Hematopoietic multipotent progenitor cell treated with erythropoietin and hydrocortisone succinate and interleukin-3 and kit ligand, for 4 days (in vitro differentiated cells): ENCODE data around the gene BMPER.
"Not testable (repeated sequence)": the region's sequence is repeated elsewhere in the genome, so short reads cannot be mapped to it uniquely, and the experiment has no call there.

Experiments
- DNase-seq: peaks from one replicate; pipeline ENCODE4 v3.0.0-alpha.2; 2015

Gene BMPER

GRCh38 chr7:34153656-34154270 is 248.4 kb downstream of the BMPER start:
- DNase-seq, result no peak

GRCh38 chr7:34155220-34155908 is 250.0 kb downstream of the BMPER start:
- DNase-seq, result no peak

- DNase-seq, result no peak
Observed at GRCh38 chr7:34156336-34156735, 251.0 kb downstream of the BMPER start.

- no peak for DNase-seq
Observed at GRCh38 chr7:34157137-34157536, 251.8 kb downstream of the BMPER start.

- DNase-seq, result peak; percentile 5
Observed at GRCh38 chr7:34158368-34159153, 253.2 kb downstream of the BMPER start.

GRCh38 chr7:34160261-34160752 is 255.0 kb downstream of the BMPER start:
- DNase-seq, result no peak

- no peak for DNase-seq
Observed at GRCh38 chr7:34162027-34162565, 256.8 kb downstream of the BMPER start.

GRCh38 chr7:34162677-34163076 is 257.3 kb downstream of the BMPER start:
- no peak for DNase-seq

GRCh38 chr7:34163956-34164355 is 258.6 kb downstream of the BMPER start:
- DNase-seq, result no peak

GRCh38 chr7:34165466-34165865 is 260.1 kb downstream of the BMPER start:
- DNase-seq, result no peak

- peak; percentile 45 for DNase-seq
Observed at GRCh38 chr7:34165927-34166550, 260.7 kb downstream of the BMPER start.

GRCh38 chr7:34168013-34168412 is 262.7 kb downstream of the BMPER start:
- no peak for DNase-seq

GRCh38 chr7:34174688-34175616 is 269.6 kb downstream of the BMPER start:
- not testable (repeated sequence) for DNase-seq

- DNase-seq, result no peak
Observed at GRCh38 chr7:34175837-34176236, 270.5 kb downstream of the BMPER start.

GRCh38 chr7:34177476-34177875 is 272.1 kb downstream of the BMPER start:
- no peak for DNase-seq

GRCh38 chr7:34181271-34181958 is 276.1 kb downstream of the BMPER start:
- DNase-seq, result no peak

- no peak for DNase-seq
Observed at GRCh38 chr7:34184466-34184865, 279.1 kb downstream of the BMPER start.

- no peak for DNase-seq
Observed at GRCh38 chr7:34187798-34188307, 282.5 kb downstream of the BMPER start.

GRCh38 chr7:34189031-34189430 is 283.7 kb downstream of the BMPER start:
- no peak for DNase-seq

GRCh38 chr7:34190299-34190698 is 285.0 kb downstream of the BMPER start:
- no peak for DNase-seq

GRCh38 chr7:34191162-34191561 is 285.8 kb downstream of the BMPER start:
- DNase-seq, result no peak
